Naive thymus-derived CD4-positive, alpha-beta T cell (primary cell): ENCODE results near the gene SHC3. TPM values are rescaled to one million over a fixed set of nuclear protein-coding genes. Genes with fewer than 3 reads are reported as not detected.

Source experiments
- ATAC-seq: fragments of 150-1000 bp; cut with Tn5 transposase; 2 replicates; pipeline ENCODE4 v1.10.0; 2021; ENCODE audit warnings: mild to moderate bottlenecking, moderate library complexity
- CTCF ChIA-PET: fragments of 350-600 bp; sonication (Branson Sonifier 250); formaldehyde crosslinking; loops from one replicate; lab custom pipeline; 2021; ENCODE audit warnings: antibody characterized with exemption; lab: Charles Lee
- POLR2A ChIA-PET: fragments of 350-600 bp; sonication (Branson Sonifier 250); formaldehyde crosslinking; loops from one replicate; lab custom pipeline; 2021; ENCODE audit warnings: antibody characterized with exemption, inconsistent platforms; lab: Charles Lee
- DNase-seq, 9 donors: peaks; one replicate each; pipeline versions ENCODE4 v3.0.0 to v3.0.0-alpha.2; 2020 to 2022; ENCODE audit warnings: mixed read lengths in 1 of 9
- H3K27ac ChIP-seq: one replicate; pipeline ENCODE4 v1.7.0; 2013; ENCODE audit warnings: mild to moderate bottlenecking, low read depth, low read length, moderate library complexity
- H3K27me3 ChIP-seq, 2 donors: one replicate each; pipeline ENCODE4 v1.7.0; 2013; ENCODE audit warnings: low read length in 2 of 2, mild to moderate bottlenecking in 2 of 2, moderate library complexity in 2 of 2; ENCODE audit not compliant: control insufficient read depth in 2 of 2, insufficient read depth in 2 of 2
- H3K36me3 ChIP-seq, 3 experiments: 1 replicate in 2 of 3; 2 replicates in 1 of 3; pipeline ENCODE4 v1.7.0; 2013; ENCODE audit warnings: low read length in 3 of 3, mild to moderate bottlenecking in 3 of 3, moderate library complexity in 1 of 3; ENCODE audit not compliant: insufficient read depth in 3 of 3, control insufficient read depth in 2 of 3
- H3K4me1 ChIP-seq, 2 donors: one replicate each; pipeline ENCODE4 v1.7.0; 2013; ENCODE audit warnings: low read length in 2 of 2, mild to moderate bottlenecking in 2 of 2, moderate library complexity in 1 of 2; ENCODE audit not compliant: control insufficient read depth in 2 of 2, insufficient read depth in 2 of 2
- H3K4me3 ChIP-seq: 2 replicates; pipeline ENCODE4 v1.7.0; 2013; ENCODE audit warnings: mild to moderate bottlenecking, low read length
- H3K9me3 ChIP-seq, 3 experiments: 1 replicate in 2 of 3; 2 replicates in 1 of 3; pipeline ENCODE4 v1.7.0; 2013; ENCODE audit warnings: low read length in 3 of 3; ENCODE audit not compliant: control insufficient read depth in 2 of 3
- H3K27ac Mint-ChIP-seq, 9 donors: one replicate each; pipeline ENCODE4 v1.8.0; 2020 to 2022; ENCODE audit warnings: mixed read lengths in 9 of 9, mild to moderate bottlenecking in 8 of 9, moderate library complexity in 5 of 9, inconsistent platforms in 2 of 9
- H3K27me3 Mint-ChIP-seq, 5 donors: one replicate each; pipeline ENCODE4 v1.8.0; 2021 to 2022; ENCODE audit warnings: mixed read lengths in 5 of 5, mild to moderate bottlenecking in 1 of 5
- H3K36me3 Mint-ChIP-seq, 5 donors: one replicate each; pipeline ENCODE4 v1.8.0; 2020 to 2022; ENCODE audit warnings: mixed read lengths in 5 of 5, mild to moderate bottlenecking in 3 of 5, inconsistent platforms in 1 of 5
- H3K4me1 Mint-ChIP-seq, 7 donors: one replicate each; pipeline ENCODE4 v1.8.0; 2020 to 2022; ENCODE audit warnings: mixed read lengths in 7 of 7, mild to moderate bottlenecking in 3 of 7, inconsistent platforms in 1 of 7
- H3K4me3 Mint-ChIP-seq, 10 donors: one replicate each; pipeline ENCODE4 v1.8.0; 2020 to 2022; ENCODE audit warnings: mild to moderate bottlenecking in 10 of 10, mixed read lengths in 10 of 10, moderate library complexity in 6 of 10, inconsistent platforms in 2 of 10
- H3K9me3 Mint-ChIP-seq, 11 donors: one replicate each; pipeline ENCODE4 v1.8.0; 2020 to 2022; ENCODE audit warnings: mixed read lengths in 11 of 11, mild to moderate bottlenecking in 4 of 11, inconsistent platforms in 1 of 11, moderate library complexity in 1 of 11
- intact Hi-C, 2 donors: fragments of 100-400 bp; cut with micrococcal nuclease; formaldehyde crosslinking; loops; one replicate each; pipeline ENCODE4 v1.15.1; 2023
- polyA plus RNA-seq, 2 donors: library from polyadenylated mRNA; unstranded; fragments of 300-500 nt; fragmentation: Illumina TruSeq; gene quantifications; one replicate each; pipeline ENCODE4 v1.2.3, GENCODE V29; 2021
- total RNA-seq, 6 experiments: library from RNA in 5 of 6; stranded (reverse) in 5 of 6; gene quantifications; 1 replicate in 5 of 6; 2 replicates in 1 of 6; pipeline ENCODE4 v1.2.3 and lab custom pipeline; 2021 to 2026

The SHC3 gene
- total and polyA plus RNA-seq, 7 experiments from 2014 or later = 0.02 to 0.11 (median 0.07) TPM; not detected in 3

DNA sequence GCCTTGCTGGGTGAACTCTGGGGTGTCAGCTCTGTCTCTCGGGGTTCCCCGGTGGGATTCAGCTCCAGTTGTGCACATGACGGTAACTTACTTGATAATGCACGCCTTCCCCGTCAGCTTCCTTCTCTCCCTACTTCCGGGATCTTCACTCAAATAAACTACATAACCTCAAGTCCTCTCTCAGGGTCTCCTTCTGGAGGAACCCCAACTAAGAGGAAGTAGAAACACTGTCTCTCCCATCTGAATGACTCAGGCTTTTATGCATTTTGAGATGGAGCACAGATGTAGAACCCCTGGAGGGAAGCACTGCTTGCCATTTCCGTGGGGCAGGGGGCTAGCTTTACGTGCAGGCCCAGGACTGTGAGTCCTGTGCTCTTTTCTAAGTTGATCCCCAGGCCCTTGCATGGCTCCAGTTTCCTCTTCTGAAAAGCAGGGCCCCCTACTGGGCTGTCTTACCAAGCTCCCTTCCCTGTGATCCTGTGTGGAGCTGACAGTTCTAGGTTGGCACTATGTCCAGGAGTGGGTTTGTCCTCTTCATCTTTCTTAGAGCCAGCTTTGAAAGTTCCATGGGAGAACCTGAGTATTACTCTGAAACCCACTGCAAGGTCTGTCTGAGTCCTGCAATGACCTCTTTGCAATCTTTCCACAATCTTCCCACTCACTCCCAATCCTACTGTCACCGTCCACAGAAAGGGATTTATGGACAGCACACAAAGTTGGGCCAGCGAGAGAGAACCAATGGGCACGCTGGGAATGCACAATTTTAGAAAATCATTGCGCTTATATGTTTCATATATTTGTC lies 169.7 kb downstream of the SHC3 start:
- Mint-ChIP-seq H3K4me1 (peaks cover 0 to 3% (median 0%) of the 10 kb centered on the region in 7 donors), H3K4me3 (no peak overlapping the region), H3K27ac (peak overlapping the region in 1 of 9 donors; percentile 14), H3K36me3 (no peaks in the 10 kb centered on the region), H3K27me3 (peaks cover 4 to 23% (median 9%) of the 10 kb centered on the region in 5 donors), H3K9me3 (no peaks in the 10 kb centered on the region)
- Histone ChIP-seq H3K27ac (no peak overlapping the region), H3K9me3 (no peaks in the 10 kb centered on the region), H3K4me1 (no peaks in the 10 kb centered on the region), H3K36me3 (no peaks in the 10 kb centered on the region), H3K4me3 (no peak overlapping the region), H3K27me3 (no peaks in the 10 kb centered on the region)
- POLR2A ChIA-PET = no interaction called here
- DNase-seq (no peak), ATAC-seq (peak; percentile 24)
- CTCF ChIA-PET = no interaction called here
- intact Hi-C loops = loop anchor here in 1 of 2 donors (10.0 kb wide), 1 partner anchor 344 kb away; no protein-coding TSS in a partner anchor

DNA sequence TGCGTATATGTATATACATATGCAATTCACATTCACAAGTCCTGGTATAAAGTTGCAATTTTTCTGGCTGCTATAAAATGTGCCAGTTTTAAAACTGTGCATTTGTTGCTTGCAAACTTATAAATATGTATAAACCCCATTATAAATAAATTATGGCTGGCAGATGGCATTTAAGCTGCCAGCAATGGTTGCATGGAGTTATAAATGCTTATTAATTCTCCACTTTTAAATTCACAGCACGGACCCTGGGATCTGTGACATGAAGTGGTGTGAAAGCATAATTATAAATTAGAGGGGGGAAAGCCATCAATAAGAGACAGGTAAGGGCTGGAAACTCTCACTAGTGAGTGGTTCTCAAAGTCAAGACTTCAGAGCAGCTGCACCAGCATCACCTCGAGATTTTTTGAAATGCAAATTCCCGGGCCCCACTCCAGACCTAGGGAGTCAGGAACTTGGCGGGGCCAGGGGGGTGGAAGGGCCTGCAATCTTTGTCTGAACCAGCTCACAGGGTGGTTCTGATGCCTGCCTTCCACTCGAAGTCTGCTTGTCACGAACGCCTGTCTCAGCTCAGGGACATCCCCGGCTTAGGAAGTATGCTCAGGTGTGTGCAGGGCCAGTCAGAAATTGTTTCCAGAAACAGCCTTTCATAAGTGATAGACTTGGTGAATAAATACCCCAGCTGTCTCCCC lies 170.4 kb downstream of the SHC3 start:
- Mint-ChIP-seq H3K36me3 (no peaks in the 10 kb centered on the region), H3K4me3 (no peak overlapping the region), H3K9me3 (no peaks in the 10 kb centered on the region), H3K4me1 (peaks cover 0 to 3% (median 0%) of the 10 kb centered on the region in 7 donors), H3K27me3 (peaks cover 6 to 23% (median 11%) of the 10 kb centered on the region in 5 donors), H3K27ac (no peak overlapping the region)
- no peaks in the 10 kb centered on the region for H3K27me3 ChIP-seq
- intact Hi-C loops = loop anchor here in 1 of 2 donors (10.0 kb wide), 1 partner anchor 343 kb away; no protein-coding TSS in a partner anchor
- ATAC-seq (no peak), DNase-seq (no peak)
- H3K27ac ChIP-seq = no peak overlapping the region
- no peaks in the 10 kb centered on the region for H3K9me3 ChIP-seq
- H3K4me3 ChIP-seq = no peak overlapping the region
- no peaks in the 10 kb centered on the region for H3K4me1 ChIP-seq
- no peaks in the 10 kb centered on the region for H3K36me3 ChIP-seq
- CTCF ChIA-PET = no interaction called here
- POLR2A ChIA-PET = no interaction called here

DNA sequence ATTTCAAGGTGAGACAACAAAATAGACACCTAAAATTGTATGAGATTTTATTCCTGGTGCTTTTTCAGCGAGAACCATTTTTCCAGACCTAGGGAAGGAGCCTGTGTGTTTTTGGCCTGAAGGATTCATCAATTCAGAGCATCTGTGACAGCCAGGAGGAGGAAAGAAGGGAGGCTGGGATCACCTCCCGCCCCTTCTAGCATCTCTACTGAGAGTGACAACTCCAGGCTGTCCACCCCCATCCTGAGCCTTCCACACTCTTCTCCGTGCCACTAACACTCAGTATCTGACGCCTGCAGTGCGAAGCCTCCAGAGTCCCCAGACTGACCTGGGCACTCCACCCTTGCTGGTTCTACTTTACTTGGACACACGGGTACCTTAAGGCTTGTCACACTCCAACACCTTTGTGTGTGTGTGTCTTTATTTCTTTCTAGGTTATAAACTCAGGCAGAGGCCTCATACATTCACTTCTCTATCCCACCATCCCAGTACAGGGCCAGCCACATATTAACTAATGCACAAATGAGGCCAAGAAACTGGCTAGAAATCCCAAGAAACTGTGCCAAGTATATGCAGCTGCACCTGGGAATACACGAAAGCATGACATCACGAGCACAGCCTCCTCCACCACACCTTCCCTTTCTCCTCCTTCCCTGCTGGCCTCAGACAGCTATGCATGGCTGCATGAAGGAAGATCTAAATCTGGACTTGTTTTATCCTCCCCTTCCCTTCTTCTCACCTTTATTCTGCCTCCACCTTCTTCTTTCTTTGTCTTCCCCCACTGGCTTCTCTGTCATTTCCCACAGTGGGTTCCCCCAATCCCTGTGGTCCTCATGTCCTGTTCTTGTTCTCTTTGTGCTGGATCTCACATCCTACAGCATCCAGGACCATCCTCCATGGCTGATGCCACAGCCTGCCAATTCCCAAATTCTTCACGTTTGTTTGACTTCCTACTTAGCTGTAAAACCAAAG lies 171.3 kb downstream of the SHC3 start:
- no peaks in the 10 kb centered on the region for H3K36me3 ChIP-seq
- intact Hi-C loops = loop anchor here in 1 of 2 donors (10.0 kb wide), 1 partner anchor 342 kb away; no protein-coding TSS in a partner anchor

DNA sequence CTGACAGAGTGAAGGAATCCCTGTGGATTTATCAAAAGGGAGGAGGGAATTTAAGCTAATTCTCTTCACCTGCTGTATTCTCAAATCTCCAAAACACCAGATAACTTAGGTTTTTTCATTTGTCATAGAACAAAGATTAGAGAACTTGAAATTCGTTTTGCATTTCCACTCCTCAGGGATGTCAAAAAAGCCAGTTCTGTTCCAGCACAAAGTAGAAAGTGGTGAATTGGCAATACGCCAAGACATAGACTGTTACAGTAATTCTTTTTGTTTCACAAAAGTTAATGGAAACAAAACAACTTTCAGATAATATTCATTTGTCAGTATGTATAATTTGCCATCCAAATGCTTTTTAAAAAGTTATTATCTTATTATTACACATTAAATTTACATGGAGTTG lies 172.4 kb downstream of the SHC3 start:
- Mint-ChIP-seq H3K27me3 (peaks cover 8 to 41% (median 25%) of the 10 kb centered on the region in 5 donors), H3K4me1 (peaks cover 0 to 7% (median 3%) of the 10 kb centered on the region in 7 donors), H3K9me3 (no peaks in the 10 kb centered on the region), H3K4me3 (no peak overlapping the region), H3K27ac (no peak overlapping the region), H3K36me3 (no peaks in the 10 kb centered on the region)
- CTCF ChIA-PET = no interaction called here
- Histone ChIP-seq H3K36me3 (no peaks in the 10 kb centered on the region), H3K27ac (no peak overlapping the region), H3K27me3 (no peaks in the 10 kb centered on the region), H3K4me1 (no peaks in the 10 kb centered on the region), H3K9me3 (no peaks in the 10 kb centered on the region), H3K4me3 (no peak overlapping the region)
- POLR2A ChIA-PET = no interaction called here
- ATAC-seq = no peak
- intact Hi-C loops = loop anchor here in 1 of 2 donors (10.0 kb wide), 1 partner anchor 341 kb away; no protein-coding TSS in a partner anchor
- DNase-seq = no peak

More for the DNA sequence above, 171.3 kb downstream of the SHC3 start:
- Mint-ChIP-seq H3K27ac (no peak overlapping the region), H3K4me1 (peaks cover 0 to 3% (median 0%) of the 10 kb centered on the region in 7 donors), H3K4me3 (no peak overlapping the region), H3K36me3 (no peaks in the 10 kb centered on the region), H3K27me3 (peaks cover 6 to 33% (median 17%) of the 10 kb centered on the region in 5 donors), H3K9me3 (no peaks in the 10 kb centered on the region)
- Histone ChIP-seq H3K27ac (no peak overlapping the region), H3K4me1 (no peaks in the 10 kb centered on the region), H3K27me3 (no peaks in the 10 kb centered on the region), H3K9me3 (no peaks in the 10 kb centered on the region), H3K4me3 (no peak overlapping the region)
- CTCF ChIA-PET = no interaction called here
- POLR2A ChIA-PET = no interaction called here
- ATAC-seq (no peak), DNase-seq (no peak)

DNA sequence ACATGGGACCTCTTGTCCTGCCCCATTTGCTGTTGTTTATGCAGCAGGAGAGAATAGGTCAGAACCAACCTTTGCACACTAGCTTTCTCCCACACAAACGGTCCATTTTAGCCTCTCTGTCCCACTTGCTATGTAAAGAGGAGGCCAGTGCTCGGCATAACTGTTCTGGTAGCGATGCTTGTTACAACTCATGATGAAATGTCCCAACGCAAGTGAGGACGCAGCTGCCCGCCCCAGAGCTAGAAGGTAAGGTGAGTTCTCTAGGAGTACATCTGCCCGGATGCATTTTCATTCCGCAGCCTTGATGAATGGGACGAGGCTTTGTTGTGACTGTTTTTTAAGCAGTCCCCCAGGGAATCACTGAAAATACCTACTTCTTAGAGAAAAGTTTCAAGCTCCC lies 173.3 kb downstream of the SHC3 start:
- intact Hi-C loops = loop anchor here in 1 of 2 donors (10.0 kb wide), 1 partner anchor 341 kb away; no protein-coding TSS in a partner anchor
- no peak for DNase-seq
- H3K27ac Mint-ChIP-seq = no peak overlapping the region
- Histone ChIP-seq H3K36me3 (no peaks in the 10 kb centered on the region), H3K27me3 (no peaks in the 10 kb centered on the region), H3K27ac (no peak overlapping the region), H3K4me3 (no peak overlapping the region), H3K4me1 (no peaks in the 10 kb centered on the region), H3K9me3 (no peaks in the 10 kb centered on the region)
- H3K27me3 Mint-ChIP-seq = peaks cover 8 to 41% (median 28%) of the 10 kb centered on the region in 5 donors
- H3K36me3 Mint-ChIP-seq = no peaks in the 10 kb centered on the region
- ChIA-PET POLR2A (no interaction called here), CTCF (interaction anchor here (0.7 kb wide), 1 partner anchor 9 kb away, joined by 3 read pairs; no protein-coding TSS in a partner anchor)
- H3K9me3 Mint-ChIP-seq = no peaks in the 10 kb centered on the region
- no peak overlapping the region for H3K4me3 Mint-ChIP-seq
- H3K4me1 Mint-ChIP-seq = peaks cover 4 to 12% (median 7%) of the 10 kb centered on the region in 7 donors
- ATAC-seq = no peak

DNA sequence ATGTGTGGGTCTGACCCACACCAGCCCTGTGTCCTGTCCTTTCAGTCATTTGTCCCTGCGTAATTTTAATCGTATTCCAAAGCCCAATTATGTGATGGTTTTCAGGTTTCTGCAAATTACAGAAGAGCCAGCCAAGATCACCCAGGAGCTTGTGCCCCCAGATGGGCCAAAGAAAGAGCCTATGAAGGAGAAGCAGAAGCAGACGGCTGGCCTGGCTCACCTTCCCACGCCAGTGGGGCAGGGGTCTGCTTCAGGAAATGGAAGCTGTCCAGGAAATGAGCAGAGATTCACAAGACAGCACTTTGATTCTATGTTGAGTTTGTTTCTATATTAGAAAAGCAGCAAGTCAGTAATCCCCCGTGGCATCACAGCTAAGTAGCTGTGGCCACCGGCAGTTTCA lies 175.6 kb downstream of the SHC3 start:
- H3K27me3 Mint-ChIP-seq = peaks cover 8 to 37% (median 24%) of the 10 kb centered on the region in 5 donors
- no peaks in the 10 kb centered on the region for H3K36me3 ChIP-seq

More for the DNA sequence above, 175.6 kb downstream of the SHC3 start:
- Histone ChIP-seq H3K27me3 (no peaks in the 10 kb centered on the region), H3K9me3 (no peaks in the 10 kb centered on the region), H3K27ac (no peak overlapping the region), H3K4me1 (no peaks in the 10 kb centered on the region), H3K4me3 (no peak overlapping the region)
- ChIA-PET CTCF (no interaction called here), POLR2A (no interaction called here)
- Mint-ChIP-seq H3K27ac (no peak overlapping the region), H3K4me3 (no peak overlapping the region), H3K4me1 (peaks cover 4 to 12% (median 6%) of the 10 kb centered on the region in 7 donors), H3K9me3 (no peaks in the 10 kb centered on the region), H3K36me3 (no peaks in the 10 kb centered on the region)
- ATAC-seq (no peak), DNase-seq (no peak)
- intact Hi-C loops = loop anchor here (5.0 to 10.0 kb wide), 3 partner anchors 266 to 341 kb away; no protein-coding TSS in a partner anchor
